GM19025 (cell line): ENCODE results near the gene NR4A1.
A peak's percentile ranks its signal among the peaks of the same experiment; 100 is the strongest.

Experiments
- ATAC-seq: cut with Tn5 transposase; IDR thresholded peaks from one replicate; pipeline ENCODE4 v1.9.1; 2021; ENCODE audit warnings: mild to moderate bottlenecking, low read depth, moderate library complexity; ENCODE audit not compliant: unreplicated experiment

Gene NR4A1

DNA sequence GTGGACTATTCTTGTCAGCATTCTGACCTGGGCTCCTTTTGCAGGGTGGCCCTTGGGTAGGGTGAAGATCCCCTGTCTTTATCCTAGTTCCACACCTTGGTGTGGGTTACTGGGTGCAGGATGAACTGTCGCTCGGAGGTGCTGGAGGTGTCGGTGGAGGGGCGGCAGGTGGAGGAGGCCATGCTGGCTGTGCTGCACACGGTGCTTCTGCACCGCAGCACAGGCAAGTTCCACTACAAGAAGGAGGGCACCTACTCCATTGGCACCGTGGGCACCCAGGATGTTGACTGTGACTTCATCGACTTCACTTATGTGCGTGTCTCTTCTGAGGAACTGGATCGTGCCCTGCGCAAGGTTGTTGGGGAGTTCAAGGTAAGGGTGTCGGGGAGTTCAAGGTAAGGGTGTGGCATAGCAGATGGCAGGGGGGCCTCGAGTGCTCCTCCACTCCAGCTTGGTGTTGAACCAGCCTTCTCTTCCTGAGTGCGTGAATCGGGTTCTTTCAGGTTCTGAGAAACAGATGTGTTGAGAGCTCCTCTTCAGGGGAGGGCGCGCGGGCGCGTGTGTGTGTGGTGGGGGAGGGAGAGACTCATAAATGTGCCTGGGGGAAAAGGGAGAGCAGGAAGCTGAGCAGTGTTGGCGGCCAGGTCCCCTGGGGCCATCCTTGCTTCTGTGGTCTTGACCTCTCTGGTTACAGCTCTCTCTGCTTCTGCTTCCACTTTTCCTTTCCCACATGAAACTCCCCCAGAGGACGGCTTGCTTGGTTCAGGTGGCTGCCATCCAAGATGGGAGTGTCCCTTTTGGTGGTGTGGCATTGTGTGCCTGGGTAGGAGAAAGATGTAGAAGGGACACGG lies 22.5 kb downstream of the NR4A1 start:
- no peak for ATAC-seq

DNA sequence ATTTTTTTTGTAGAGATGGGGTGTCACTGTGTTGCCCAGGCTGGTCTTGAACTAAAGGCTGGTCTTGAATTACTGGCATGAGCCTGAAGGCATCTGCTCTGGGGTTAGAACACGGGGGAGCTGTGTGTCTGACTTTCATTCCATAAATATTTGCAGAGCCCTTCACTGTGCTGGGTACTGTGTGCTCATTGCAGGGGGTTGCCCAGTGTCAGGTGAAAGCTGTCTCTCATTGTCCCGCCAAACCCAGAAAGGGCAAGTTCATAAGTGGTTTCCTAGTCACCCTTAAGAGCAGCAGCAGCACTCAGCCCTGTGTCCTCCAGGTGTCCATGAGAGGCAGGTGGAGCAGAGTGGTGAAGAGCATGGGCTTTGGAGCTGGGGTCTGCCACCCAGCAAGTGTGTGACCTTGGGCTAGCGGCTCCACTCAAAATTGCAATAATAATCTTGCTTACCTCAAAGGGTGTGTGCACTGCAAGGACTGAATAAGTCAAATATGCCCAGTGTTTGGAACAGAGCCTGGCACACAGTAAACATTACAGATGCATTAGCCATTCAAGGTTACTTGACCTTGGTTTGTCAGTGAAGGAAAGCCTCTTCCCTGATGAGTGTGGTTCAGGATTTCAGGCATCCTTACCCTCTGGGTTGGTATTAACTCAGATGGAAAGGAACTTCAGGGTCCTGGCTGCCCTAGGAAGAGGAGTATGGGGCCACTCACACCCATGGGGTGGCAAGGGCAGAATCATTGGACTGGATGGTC lies 23.9 kb downstream of the NR4A1 start:
- no peak for ATAC-seq

DNA sequence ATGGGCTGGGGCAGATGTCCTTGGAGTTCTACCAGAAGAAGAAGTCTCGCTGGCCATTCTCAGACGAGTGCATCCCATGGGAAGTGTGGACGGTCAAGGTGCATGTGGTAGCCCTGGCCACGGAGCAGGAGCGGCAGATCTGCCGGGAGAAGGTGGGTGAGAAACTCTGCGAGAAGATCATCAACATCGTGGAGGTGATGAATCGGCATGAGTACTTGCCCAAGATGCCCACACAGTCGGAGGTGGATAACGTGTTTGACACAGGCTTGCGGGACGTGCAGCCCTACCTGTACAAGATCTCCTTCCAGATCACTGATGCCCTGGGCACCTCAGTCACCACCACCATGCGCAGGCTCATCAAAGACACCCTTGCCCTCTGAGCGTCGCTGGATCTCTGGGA lies 25.6 kb downstream of the NR4A1 start:
- ATAC-seq: no peak

DNA sequence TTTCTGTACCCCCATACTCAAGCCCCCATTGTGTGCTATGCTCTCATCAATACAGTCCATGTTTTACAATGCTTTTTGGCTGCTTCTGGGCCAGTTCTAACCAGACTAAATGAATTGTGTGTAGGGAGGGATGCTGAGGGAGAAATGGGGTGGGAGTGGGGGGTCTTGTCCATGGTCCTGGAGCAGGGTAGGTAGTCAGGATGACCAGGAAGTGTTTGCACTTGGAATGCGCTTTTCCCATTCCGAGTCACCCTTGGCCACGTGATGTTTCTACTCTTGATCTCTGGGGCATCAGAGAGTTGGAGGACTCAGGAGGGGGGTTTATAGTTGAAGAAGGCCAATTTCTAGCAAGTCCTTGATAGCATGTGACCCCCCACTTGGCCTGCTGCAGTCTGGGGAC lies 27.0 kb downstream of the NR4A1 start:
- ATAC-seq: no peak

DNA sequence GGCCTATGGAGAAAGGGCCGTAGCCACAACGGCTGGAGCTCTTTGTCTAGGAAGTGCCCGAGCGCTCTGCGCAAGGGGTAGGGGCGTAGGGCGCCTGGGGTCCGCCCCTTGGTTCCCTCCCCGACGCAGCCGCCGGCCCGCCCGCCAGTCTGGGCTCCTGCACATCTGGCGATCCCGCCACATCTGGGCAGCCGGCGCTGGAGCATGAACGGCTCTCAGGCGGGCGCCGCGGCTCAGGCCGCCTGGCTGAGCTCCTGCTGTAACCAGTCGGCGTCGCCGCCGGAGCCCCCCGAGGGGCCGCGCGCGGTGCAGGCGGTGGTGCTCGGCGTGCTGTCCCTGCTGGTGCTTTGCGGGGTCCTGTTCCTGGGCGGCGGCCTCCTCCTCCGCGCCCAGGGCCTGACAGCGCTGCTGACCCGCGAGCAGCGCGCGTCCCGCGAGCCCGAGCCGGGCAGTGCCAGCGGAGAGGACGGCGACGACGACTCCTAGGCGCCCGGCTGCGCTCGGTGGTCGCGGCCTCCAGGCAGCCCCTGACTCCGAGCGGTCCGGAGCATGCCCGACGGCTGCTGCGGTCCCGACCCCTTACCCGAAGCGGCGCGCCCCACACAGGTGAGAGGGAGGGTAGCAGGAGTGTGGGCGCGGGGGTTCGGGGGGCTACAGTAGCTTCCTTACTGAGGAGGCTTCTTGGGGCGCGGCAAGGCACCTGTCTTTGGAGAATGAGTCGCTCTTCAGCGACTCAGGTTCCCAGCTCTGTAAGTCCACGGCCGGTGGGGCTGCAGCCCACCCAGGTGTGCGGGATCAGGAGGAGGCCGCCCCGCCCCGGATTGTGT lies 28.5 kb downstream of the NR4A1 start, which contains the start of gene SMIM41:
Gene SMIM41, plus strand, starts transcription at position 129 of the 827 bp plus-strand sequence. Its CDS starts 76 bp downstream, at position 205.
- no peak for ATAC-seq

DNA sequence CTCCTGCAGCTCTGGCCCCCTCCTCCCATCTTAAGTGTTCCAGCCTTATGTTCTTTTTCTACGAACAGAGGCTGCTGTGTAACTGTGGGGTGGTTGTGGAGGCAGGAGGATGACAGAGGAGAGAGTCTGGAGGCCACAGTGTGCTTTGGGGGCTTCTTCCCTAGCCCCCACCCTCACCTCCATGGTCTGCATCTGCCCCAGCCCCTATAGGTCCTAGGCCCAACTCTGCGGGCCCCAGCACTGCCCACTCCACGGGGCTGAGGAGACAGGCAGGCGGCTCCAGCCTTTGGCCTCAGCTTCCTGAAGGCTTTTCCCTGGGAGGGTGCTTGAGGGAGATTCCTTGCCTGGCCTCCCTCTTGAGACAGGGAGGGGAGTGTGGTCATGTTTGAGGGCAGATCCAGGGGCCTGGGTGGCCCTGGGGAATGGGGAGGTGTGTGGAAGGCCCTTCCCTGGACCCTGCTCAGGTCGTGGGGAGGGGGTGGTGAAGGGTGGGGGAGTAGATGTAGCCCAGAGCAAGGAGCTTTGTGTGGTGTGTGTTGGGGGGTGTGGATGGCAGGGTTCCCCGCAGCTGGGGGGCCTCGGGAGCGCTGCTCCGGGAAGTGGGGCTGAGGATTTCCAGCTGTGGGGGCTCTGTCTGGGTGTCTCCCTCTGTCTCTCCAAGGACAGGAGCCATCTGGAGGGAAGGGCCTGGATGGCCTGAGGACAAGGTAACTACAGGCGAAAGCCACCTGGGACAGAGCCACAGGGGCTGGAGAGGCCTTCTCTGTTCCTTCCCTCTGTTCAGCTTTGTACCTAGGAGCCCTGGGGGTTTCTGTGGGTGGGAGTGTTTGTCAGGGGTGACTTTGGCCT lies 29.4 kb downstream of the NR4A1 start:
- ATAC-seq: no peak

DNA sequence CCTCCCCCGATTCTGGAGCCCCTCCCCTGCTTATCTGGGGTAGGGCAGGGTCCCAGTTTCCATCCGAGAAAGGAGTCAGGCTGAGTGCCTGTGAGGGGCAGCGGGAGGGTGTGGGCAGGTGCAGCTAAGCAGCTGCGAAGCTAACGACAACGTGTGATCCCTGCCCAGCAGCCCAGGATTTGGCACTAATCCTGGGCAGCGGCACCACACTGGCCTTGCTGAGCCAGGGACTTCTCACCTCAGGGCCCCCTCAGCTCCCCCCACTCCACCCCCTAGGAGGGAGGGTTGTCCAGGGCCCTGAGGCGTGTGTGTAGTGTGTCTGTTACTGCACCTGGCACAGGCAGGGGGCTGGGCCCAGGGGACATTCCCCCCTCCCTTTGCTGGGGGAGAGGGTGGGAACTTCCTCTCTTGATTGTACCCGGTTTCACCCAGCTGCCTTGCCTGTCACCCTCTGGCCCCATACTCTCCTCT lies 30.1 kb downstream of the NR4A1 start:
- ATAC-seq: no peak

DNA sequence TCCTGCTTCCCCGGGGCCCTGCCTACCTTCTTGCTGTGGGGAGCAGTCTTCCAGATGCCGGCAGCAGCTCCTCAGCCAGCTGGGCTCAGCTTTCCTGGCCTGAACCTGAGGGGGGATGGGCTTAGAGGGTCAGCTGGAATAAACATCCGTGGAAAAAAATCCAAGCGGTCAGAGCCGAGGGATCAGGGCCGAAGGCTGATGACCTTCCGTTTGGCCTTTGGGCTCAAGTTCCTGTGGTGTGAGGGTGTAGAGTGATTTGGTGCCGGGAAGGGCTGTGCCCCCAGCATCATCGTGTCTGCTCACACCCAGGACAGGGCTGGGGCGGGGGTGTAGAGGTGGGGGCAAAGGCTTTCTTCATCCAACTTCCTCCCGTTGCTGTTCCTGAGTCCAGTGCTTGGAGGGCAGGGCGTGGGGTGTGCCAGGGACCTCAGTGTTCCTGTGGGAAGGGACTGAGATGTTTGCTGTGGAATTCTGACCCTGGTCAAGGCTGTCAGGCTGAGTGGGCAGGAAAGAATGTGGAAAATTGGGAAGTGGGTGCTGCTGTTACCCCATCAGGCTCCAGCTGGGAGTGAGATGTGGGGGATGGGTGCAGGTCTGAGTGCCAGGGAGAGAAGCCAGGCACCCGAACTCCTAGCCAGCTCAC lies 30.9 kb downstream of the NR4A1 start:
- no peak for ATAC-seq

DNA sequence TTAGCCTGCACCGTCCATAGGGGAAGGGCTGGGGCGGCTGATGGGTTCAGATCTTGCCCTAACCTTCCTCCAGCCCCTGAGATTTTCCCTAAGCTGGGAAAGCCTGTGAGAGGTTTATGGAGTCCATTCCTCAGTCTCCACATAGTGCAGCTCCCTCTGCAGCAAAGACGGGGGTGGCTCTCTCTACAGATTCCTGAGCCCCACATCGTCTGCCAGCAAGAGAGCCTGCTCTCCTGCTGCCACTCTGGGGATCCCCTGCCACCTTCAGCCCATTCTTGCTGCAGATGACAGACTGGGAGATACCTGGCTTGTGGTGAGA lies 31.4 kb downstream of the NR4A1 start:
- no peak for ATAC-seq

DNA sequence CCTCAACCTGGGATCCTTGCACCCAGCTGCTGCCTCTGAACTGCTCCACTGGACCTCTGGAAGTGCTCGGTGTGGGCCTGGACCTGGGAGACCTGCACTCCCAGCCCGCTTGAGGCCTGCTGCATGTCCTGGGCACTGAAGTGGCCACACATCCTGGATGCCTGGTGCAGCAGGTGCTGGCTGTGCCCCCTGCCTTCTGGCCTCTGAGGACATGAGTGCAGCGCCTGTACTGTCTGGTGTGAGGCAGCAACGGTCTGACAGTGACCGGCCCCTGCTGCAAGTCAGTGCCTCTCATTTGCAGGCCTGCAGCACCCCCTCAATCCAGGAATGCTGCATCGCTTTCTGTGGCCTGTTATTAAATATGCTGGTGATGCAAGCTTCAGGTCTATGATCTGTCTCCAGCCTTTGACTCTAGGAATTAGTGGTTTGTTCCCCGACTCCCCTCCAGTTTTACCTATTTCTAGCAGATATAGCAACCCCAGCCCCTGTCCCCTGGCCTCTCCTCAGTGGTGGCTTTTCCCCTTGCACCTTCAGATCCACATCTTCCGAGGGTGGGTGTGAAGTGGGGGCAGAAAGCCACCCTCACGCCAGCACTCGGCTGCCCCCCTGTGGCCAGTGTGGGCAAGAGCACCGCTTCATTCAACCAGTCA lies 31.9 kb downstream of the NR4A1 start:
- ATAC-seq: no peak

DNA sequence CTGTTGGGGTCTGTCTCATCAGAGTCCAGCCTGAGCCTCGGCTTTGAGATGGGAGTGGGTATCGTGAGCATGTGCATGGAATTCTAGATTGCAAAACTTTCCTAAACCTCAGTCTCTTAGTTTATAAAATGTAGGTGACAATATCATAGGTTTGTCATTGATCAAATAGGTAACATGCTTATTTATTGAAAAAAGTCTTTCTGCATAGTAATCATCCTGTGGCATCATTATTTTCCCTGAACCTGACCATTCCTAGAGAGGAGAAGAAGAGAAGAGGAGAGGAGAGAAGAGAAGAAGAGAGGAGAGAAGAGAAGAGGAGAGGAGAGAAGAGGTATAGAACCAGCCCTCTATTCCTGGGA lies 32.4 kb downstream of the NR4A1 start:
- ATAC-seq: no peak

DNA sequence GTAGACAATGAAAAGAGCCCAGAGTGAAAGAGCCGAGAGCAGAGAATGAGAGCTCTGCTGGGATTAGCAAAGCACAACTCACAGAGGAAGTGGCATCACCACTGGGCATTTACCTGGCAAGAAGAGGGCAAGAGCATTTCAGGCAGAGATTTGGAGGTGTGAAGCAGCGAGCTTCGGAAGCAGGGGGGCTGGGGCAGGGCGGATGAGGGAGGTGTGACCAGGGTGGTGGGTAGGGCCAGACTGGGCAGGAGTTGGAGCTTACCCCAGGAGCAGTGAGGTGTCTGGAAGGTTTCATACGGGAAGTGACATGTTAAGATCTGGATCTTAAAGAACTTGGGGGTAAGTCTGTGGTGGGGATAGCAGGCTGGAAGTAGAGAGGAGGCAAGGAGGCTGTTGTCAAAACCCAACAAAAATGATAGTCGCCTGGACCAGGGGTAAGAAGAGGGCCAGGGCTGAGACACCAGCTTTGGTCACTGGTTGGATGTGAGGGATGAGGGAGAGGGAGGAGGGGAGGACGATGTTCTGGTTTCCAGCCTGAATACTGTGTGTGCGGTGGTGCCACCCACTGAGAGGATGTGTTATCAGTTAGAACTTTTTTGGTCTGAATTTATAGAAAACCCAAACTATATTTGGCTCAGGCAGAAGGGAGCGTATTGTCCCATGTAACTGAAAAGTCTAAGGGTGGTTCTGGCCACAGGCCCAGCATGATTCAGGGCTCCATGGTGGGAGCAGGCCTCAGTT lies 33.4 kb downstream of the NR4A1 start:
- no peak for ATAC-seq

DNA sequence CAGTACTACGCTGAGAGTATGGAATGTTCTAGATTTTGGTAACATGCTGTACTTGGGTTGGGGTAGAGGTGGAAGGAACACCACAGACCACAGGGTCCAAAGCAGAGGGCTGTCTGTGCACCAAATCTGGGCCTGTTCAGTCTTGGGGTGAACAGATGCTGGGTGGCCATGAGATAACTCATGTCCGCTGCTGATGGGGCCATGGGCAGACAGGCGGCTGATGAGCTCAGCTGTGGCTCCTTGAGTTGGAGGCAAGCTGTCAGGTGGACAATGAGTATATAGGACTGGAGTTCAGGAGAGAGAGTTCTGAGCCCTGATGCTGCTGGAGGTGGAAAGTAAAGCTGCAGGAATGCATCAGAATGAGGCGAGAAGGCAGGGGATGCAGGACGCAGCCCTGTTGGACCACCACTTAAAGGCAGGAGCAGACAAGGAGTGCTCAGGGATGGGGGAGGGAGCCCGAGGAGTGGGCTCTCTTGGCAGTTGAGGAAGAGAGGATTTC lies 34.5 kb downstream of the NR4A1 start:
- ATAC-seq: no peak

DNA sequence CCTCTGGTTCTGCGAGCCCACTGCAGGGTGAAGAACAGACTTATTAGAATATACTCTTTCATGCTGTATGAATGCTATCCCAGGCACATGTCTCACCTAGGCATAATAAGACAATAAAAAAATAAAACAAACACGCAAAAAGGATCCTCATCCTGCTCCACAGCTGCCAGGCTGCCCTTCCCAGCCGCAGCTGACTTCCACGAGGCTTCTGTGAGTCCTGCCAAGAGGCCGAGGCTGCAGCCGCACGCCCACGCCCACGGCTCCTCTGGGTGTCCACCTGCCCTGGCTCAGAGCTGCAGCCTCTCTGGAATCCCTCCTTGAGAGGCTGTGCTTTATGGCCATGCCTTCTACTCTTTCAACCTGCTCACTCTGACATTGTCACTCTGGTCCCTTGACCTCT lies 35.1 kb downstream of the NR4A1 start:
- no peak for ATAC-seq

DNA sequence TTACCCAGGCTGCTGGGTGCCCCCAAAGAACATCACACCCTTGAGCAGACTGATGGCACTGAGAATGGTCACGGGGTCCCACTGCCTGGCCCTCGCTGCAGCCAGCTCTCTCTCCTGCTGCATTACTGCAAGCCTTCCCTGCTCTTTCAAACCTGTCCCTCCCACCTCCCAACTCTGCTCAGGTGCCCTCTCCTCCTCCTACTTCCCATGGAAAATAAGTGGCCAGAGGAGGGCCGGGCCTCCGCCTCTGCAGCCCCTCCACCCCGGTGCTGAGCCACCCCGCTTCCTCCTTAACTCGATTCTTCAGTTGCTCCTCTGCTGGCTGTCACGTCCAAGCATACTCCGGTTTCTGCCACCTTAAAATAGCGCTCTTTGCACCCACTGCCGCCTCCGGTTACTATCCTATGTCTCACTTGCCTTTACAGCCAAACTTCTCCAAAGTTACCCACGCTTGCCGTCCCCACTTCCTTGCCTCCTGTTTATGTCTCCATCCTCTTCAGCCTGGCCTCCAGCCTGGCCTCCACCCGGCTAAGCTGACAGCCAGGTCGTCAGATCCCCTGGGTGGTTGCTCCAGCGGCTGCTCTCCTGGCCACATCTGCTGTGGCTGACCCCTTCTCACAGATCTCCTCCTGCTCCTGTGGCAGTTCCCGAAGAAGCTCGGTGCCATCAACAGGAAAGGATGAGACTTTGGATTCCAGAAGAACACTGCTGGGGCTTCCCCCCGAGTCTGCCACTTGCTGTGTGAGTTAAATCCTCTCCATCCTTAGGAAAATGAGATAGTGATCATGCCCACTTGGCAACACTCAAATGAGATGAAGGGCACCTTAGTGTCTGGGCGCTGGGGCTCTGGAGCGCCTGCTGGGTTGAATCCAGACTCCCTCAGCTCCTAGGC lies 35.9 kb downstream of the NR4A1 start:
- no peak for ATAC-seq

DNA sequence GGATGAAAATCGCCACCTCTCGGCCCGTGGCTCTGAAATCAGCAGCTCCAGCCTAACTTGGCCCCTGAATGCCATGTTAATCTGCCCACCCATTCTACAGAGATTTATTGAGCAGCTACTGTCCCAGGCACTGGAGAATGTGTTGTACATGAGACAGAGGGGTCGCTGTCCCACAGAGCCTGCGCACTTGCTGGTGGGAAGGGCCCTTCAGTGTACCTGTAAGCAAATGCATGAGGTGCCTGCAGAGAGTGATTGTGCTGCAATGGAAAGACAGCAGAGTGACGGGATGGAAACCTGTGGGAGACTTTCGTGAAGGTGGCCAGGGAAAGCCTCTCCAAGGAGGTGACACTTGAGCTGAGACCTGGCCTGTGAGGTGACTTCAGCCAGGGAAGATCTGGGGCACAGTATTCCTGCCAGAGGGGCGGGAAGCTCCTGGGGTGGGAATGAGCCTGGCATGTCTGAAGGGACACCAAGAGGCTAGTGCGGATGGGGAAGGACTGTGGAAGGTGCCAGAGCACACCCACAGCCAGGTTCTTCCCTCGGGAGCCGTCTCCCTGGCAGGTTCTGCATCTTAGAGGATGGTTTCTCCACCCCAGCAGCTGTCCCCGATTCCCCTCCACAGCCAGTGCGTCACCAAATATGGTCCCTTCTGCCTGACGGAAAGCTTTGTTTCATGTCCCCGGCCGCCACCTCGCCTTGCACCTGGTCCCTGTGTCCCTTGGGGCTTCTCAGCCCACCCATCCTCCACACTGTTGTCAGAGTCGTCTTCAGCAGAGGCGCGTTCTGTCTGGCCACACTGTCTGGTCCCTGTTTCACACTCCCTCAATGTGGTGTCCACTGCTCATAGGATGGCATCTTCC lies 36.9 kb downstream of the NR4A1 start:
- ATAC-seq: peak; percentile 67
